ENCODE data around the gene CDH4.

DNA sequence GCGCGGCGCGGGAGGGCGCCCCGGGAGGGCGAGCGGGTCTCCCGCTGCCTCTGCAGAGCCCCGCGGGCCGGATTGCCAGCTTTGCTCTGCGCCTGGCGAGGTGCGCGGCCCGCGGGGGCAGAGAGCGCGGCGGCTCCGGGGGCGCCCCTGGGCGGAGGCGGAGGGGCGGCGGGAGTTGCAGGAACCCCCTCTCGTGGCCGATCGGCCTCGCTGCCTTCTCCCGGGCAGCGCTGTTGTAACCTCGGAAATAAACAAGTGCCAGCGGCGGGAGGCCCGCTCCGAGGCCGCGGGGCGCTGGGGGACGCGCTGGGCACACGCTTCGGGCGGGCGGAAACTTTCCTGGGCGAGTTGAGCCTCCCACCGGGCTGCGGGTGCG is 1.2 kb downstream of the CDH4 start:
- TF ChIP-seq, protein P1, sequence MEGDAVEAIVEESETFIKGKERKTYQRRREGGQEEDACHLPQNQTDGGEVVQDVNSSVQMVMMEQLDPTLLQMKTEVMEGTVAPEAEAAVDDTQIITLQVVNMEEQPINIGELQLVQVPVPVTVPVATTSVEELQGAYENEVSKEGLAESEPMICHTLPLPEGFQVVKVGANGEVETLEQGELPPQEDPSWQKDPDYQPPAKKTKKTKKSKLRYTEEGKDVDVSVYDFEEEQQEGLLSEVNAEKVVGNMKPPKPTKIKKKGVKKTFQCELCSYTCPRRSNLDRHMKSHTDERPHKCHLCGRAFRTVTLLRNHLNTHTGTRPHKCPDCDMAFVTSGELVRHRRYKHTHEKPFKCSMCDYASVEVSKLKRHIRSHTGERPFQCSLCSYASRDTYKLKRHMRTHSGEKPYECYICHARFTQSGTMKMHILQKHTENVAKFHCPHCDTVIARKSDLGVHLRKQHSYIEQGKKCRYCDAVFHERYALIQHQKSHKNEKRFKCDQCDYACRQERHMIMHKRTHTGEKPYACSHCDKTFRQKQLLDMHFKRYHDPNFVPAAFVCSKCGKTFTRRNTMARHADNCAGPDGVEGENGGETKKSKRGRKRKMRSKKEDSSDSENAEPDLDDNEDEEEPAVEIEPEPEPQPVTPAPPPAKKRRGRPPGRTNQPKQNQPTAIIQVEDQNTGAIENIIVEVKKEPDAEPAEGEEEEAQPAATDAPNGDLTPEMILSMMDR (IDR thresholded peaks at IDR 0.05; ENCODE audit: insufficient read depth, low read length): no peak
- no peak for TF ChIP-seq POLR2AphosphoS5 (IDR thresholded peaks at IDR 0.05; ENCODE audit: low read depth)
